Measurements from ENCODE around the gene PDE9A. TPM values are rescaled to one million over a fixed set of nuclear protein-coding genes. Genes with fewer than 3 reads are reported as not detected.

The PDE9A gene
- total and polyA plus RNA-seq, 2 donors (not counting 3 experiments of a cell fraction or from before 2014, with no cell fraction given): 0.28 to 2.2 TPM

GRCh38 chr21:42750737-42751530 lies 97.5 kb downstream of the PDE9A start:
- Histone ChIP-seq H3K4me2 (ENCODE audit: insufficient read depth, low read length) (no peak overlapping the region), H3K36me3 (ENCODE audit: control insufficient read depth in 2 of 2, extremely low read depth in 1 of 2, insufficient read depth in 2 of 2, low read length in 2 of 2) (no peaks in the 10 kb centered on the region), H3K27ac (ENCODE audit: insufficient read depth, low read depth, low read length) (no peak overlapping the region), H3K4me1 (ENCODE audit: control insufficient read depth, extremely low read depth, insufficient read depth, low read length) (no peaks in the 10 kb centered on the region), H3K79me2 (ENCODE audit: control insufficient read depth, insufficient read depth, low read length) (no peaks in the 10 kb centered on the region), H2AFZ (ENCODE audit: low read depth, low read length) (no peak overlapping the region), H3K9me1 (replicated peaks; ENCODE audit: control insufficient read depth, extremely low read depth, insufficient read depth, low read length) (no peaks in the 10 kb centered on the region), H3K9me3 (replicated peaks; ENCODE audit: control insufficient read depth, insufficient read depth, low read length) (no peaks in the 10 kb centered on the region), H3K9ac (replicated peaks; ENCODE audit: extremely low read depth, insufficient read depth, low read length) (no peak overlapping the region), H4K20me1 (replicated peaks; ENCODE audit: control insufficient read depth, extremely low read depth, insufficient read depth, low read length) (no peaks in the 10 kb centered on the region), H3K27me3 (ENCODE audit: control insufficient read depth in 2 of 2, insufficient read depth in 2 of 2, low read length in 2 of 2) (no peaks in the 10 kb centered on the region), H3K4me3 (replicated peaks in 1 of 3; ENCODE audit: insufficient read depth in 1 of 3, low read depth in 1 of 3, low read length in 3 of 3) (no peak overlapping the region)
- TF ChIP-seq POLR2A (IDR thresholded peaks at IDR 0.05; ENCODE audit: low read depth, low read length): no peak
- TF ChIP-seq POLR2AphosphoS5 (IDR thresholded peaks at IDR 0.05; ENCODE audit: insufficient read depth, low read depth, low read length): no peak
- no peak for TF ChIP-seq JUN (IDR thresholded peaks at IDR 0.05; ENCODE audit: borderline replicate concordance, insufficient read depth, insufficient read length, low read depth)
- no peak for TF ChIP-seq CTCF (IDR thresholded peaks at IDR 0.05; ENCODE audit: extremely low read depth in 1 of 2, insufficient read depth in 1 of 2, low read depth in 1 of 2, low read length in 2 of 2)
- no peak for TF ChIP-seq EZH2 (IDR thresholded peaks at IDR 0.05; ENCODE audit: borderline replicate concordance, low read depth, low read length, severe bottlenecking)
- TF ChIP-seq MYC (IDR thresholded peaks at IDR 0.05; ENCODE audit: low read depth, low read length): no peak
- no peak for TF ChIP-seq GATA2 (IDR thresholded peaks at IDR 0.05; ENCODE audit: insufficient read depth, insufficient read length, low read depth, low read length)
- TF ChIP-seq FOS (IDR thresholded peaks at IDR 0.05; ENCODE audit: borderline replicate concordance, insufficient read depth, low read length): no peak
- TF ChIP-seq, protein P1, sequence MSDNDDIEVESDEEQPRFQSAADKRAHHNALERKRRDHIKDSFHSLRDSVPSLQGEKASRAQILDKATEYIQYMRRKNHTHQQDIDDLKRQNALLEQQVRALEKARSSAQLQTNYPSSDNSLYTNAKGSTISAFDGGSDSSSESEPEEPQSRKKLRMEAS (IDR thresholded peaks at IDR 0.05; ENCODE audit: insufficient read depth, insufficient read length): no peak
- FAIRE-seq (no peak), DNase-seq (ENCODE audit: low read depth, low spot score) (no peak)
- ChIA-PET POLR2A (no interaction called here), CTCF (no interaction called here)
- intact Hi-C loops (cut with micrococcal nuclease): no loop called here
- no TSS peak for BruUV-seq (replicated peaks)
- dilution Hi-C loops (cut with MboI; ENCODE audit: extremely low pct_ligation_motif_present, low sequenced_read_pairs): no loop called here
